GM19463 (cell line): ENCODE data around the gene SLC2A10.

Experiments
- ATAC-seq: cut with Tn5 transposase; IDR thresholded peaks from one replicate; pipeline ENCODE4 v1.9.1; 2021; ENCODE audit warnings: mild to moderate bottlenecking, moderate library complexity; ENCODE audit not compliant: unreplicated experiment

Gene SLC2A10

DNA sequence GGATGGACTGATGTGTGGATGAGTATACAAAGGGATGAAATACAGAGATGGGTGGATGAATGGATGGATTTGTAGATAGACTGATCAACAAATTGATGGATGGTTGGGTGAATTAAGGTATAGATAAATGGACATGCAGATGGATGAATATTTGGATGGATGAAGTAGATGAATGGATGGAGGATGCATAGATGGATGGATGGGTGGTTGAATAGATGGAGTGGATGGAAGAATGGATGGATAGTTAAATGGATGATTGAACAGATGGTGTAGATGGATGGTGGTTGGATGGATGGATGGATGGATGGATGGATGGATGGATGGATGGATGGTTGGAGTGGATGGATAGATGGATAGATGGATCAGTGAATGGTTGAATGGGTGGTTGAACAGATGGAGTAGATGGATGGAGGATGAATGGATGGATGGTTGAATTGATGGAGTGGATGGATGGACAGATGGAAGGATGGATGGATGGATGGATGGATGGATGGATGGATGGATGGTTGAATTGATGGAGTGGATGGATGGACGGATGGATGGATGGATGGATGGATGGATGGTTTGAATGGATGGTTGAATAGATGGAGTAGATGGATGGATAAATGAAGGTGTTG lies 15.0 kb downstream of the SLC2A10 start:
- ATAC-seq = no peak

DNA sequence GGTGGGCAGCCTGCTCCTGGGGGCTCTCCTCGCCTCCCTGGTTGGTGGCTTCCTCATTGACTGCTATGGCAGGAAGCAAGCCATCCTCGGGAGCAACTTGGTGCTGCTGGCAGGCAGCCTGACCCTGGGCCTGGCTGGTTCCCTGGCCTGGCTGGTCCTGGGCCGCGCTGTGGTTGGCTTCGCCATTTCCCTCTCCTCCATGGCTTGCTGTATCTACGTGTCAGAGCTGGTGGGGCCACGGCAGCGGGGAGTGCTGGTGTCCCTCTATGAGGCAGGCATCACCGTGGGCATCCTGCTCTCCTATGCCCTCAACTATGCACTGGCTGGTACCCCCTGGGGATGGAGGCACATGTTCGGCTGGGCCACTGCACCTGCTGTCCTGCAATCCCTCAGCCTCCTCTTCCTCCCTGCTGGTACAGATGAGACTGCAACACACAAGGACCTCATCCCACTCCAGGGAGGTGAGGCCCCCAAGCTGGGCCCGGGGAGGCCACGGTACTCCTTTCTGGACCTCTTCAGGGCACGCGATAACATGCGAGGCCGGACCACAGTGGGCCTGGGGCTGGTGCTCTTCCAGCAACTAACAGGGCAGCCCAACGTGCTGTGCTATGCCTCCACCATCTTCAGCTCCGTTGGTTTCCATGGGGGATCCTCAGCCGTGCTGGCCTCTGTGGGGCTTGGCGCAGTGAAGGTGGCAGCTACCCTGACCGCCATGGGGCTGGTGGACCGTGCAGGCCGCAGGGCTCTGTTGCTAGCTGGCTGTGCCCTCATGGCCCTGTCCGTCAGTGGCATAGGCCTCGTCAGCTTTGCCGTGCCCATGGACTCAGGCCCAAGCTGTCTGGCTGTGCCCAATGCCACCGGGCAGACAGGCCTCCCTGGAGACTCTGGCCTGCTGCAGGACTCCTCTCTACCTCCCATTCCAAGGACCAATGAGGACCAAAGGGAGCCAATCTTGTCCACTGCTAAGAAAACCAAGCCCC lies 16.0 kb downstream of the SLC2A10 start:
- no peak for ATAC-seq

DNA sequence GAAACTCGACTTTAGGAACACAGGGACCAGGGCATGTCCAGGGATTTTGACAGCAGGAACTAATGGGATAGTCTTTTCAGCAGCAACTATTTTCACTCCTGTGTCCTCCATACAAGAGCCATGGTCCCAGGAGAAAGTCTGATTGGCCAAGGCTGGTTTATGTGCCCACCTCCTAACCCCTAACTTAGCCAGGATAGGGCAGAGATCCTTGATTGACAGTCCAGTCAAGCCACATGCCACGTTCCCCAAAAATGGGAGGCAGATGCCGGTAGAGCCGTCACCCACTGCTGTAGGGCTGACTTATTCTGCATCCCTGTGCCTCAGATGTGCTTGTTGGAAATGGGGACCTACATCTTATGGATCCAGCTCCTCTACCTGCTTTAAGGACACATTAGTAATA lies 22.3 kb downstream of the SLC2A10 start:
- ATAC-seq = no peak

GRCh38 chr20:46735436-46735835 lies 26.0 kb downstream of the SLC2A10 start:
- ATAC-seq = no peak

DNA sequence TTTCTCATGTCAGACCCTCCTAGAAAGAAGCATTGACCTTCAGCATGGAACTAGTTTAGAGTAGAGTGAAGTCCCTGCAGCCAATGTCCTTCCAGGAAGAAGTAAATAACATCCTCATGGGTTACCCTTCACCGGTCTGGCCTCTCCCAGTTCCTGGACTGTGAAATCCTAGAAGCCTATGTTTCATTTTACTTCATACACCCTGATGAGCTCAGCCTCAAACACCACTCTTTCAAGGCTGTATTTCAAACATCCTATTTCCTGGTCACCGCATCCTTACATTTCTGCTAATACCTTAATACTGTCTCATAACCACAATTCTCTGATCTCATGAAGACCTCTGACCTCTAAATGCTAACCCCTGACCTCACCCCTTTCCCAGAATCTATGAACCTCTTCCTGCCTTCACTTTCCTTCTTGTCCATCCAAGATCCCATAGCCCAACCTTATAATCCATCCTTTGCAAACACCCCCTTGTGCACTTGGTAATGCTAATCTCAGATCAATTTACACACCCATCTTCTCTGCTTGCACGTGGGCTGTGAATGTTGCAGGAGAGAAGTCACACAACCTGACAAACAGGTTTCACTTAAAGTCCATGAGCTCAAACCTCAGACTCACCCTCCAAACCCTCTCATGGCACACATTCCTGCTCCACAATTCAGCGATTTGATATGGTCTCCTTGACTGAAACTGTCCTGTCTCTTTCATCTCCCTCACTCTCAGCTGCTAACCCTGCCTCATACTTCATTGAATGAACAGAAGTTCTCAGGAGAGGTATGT lies 30.2 kb downstream of the SLC2A10 start:
- no peak for ATAC-seq

DNA sequence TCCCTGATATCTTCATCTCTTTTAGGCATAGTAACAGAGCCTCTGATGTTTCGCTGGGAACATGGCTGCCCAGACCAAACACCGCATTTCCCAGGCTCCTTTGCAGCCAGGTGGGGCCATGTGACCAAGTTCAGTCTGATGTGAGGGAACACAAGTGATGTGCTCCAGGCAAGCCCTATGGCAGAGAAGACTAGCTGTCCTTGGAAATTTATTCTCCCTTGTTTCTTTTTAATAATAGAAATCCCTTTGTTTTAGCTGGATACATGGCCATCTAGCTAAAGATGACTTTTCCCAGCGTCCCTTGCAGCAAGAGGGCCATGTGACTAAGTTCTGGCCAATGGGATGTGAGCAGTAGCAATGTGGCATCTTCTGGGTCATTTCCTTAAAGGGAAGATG lies 30.8 kb downstream of the SLC2A10 start:
- ATAC-seq = no peak

DNA sequence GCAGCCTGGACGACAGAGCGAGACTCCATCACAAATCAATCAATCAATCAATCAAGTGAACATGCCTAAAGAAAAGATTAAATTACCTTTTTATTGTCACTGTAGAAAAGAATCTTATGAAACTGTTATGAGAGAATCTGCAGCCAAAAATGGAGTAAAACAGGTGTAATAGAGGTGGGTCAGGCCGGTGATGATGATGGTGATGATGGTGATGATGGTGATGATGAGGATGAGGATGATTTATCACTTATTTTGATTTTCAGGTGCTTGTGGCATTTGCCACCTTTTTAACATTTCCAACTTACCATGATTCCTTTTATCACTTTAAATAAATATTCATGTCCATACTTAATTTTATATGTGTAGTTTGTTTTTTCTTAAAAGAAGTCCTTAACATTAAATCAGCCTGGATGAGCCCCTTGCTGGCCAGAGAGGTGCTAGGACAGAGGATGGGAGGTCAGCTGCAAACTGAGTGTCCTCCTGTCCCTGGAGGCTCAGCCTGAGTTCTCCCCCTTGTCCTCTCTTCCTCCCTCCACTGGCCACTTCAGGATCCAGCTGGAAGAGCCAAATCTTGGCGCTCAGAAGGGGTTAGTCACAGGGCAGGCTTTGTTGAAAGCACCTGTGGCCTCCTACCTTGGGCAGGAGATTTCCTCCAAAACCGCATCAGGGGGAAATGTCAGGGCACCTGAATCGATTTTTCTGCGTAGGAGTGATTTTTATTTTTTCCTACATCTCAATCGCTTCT lies 32.6 kb downstream of the SLC2A10 start:
- no peak for ATAC-seq

GRCh38 chr20:46742669-46743045 lies 33.2 kb downstream of the SLC2A10 start:
- ATAC-seq = no peak

GRCh38 chr20:46743088-46743487 lies 33.6 kb downstream of the SLC2A10 start:
- ATAC-seq = no peak

- no peak for ATAC-seq
Measured at GRCh38 chr20:46746956-46747526, 37.6 kb downstream of the SLC2A10 start.

GRCh38 chr20:46749147-46749546 lies 39.7 kb downstream of the SLC2A10 start:
- no peak for ATAC-seq

- no peak for ATAC-seq
Measured at GRCh38 chr20:46751856-46752255, 42.4 kb downstream of the SLC2A10 start.

DNA sequence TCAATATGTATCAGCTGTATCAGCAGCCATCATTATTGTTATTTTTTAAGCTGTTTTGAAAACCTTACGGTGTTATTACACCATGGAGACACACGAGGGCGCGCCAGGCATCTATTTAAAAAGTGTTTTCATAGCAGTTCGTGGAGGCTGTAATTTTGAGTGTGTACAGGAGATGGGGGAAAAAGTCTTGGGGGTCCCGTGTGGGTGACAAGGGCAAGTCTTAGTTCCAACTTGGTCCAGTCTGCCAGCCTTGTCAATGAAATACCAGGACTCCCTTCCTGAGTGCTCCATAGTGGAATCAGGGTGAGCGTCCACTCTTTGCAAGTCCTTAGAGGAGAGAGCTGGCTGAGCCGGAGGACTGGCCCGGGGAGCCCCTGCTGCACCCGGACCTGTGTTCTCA lies 43.3 kb downstream of the SLC2A10 start:
- no peak for ATAC-seq

- ATAC-seq = no peak
Measured at GRCh38 chr20:46755483-46756413, 46.3 kb downstream of the SLC2A10 start.

- no peak for ATAC-seq
Measured at GRCh38 chr20:46756419-46756818, 47.0 kb downstream of the SLC2A10 start.

DNA sequence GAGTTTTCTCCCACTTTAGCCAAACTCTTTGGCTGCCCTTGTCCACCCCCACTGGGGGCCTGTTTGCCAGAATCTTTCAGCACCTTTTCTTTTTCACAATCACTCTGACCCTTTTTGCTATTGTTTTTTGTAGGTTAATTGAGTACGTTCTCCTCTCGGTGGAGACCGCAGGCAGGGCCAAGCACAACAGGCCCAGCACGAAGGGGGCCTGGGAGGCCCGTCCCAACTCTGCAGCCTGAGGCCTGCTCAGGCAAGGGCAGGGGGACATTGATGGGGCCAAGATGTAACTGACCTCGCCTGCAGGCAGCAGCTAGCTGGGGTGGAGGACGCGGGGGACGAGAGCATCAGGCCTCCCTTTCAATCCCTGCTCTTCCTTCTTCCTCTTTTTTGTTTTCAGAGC lies 47.7 kb downstream of the SLC2A10 start:
- ATAC-seq = no peak

GRCh38 chr20:46757754-46758678 lies 48.6 kb downstream of the SLC2A10 start:
- ATAC-seq = no peak

GRCh38 chr20:46758929-46759669 lies 49.6 kb downstream of the SLC2A10 start:
- ATAC-seq = no peak
